ENCODE results near the gene BCL6.
A peak's percentile ranks its signal among the peaks of the same experiment; 100 is the strongest.
"Not testable (repeated sequence)": the region's sequence is repeated elsewhere in the genome, so short reads cannot be mapped to it uniquely, and the experiment has no call there.

Gene BCL6

DNA sequence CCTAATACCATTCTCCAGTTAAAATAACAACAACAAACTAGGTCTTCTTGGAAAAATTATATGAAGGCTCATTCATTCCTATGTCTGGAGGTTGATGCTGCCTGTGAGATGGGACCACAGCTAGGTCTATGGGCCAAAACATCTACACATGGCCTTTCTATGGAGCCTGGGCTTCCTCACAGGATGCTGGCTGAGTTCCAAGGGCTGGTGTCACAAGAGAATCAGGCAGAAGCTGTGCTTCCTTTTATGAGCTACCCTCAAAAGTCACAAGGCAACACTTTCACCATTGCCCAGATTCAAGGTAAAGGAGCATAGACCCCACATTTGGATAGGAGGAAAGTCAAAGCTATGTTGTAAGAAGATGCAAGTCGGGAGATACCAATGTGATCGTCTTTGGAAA, 38.3 kb downstream of the BCL6 start:
- no peak for DNase-seq

DNA sequence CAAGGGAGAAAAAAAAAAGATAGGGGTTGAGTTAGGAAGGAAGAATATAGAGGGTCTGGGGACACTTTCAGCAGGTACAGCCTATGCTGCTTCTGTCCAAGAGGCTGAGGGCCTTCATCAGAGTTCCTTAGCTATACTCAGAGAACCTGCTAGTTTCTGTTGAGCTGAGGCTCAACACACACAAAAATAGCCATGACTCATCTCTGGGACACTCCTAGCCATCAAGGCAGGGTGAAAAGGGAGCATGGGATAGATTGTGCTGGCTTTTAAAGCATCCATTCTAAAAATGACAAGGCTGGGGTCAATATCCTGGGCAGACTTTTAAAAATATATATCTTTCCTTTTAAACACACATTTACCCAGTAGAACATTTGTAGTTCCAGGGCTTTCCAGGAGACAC, 40.1 kb downstream of the BCL6 start:
- DNase-seq, result no peak

DNA sequence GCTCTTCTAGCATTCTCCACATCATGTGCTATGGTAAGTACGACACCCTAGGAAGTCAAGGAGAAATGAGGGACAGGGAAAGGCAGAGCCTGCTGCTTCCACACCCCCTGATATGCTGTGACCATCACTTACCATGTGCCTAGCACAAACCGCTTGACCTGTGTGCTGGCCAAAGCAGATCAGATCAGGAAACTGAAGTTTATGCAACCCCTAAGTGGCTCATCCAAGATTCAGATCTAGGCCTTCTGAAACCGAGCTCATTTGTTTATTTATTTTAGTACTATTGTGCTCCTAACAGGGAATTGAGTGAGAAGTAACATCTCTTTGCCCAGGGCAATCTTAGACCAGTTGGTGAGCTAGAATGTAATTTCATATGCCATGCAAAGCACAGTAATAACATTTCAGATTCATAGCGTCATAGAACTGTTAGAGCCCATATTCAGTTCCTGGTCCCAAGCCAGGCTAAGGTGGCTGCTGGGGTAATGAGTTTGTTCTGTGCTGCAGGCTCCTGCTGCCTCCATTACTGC, 42.7 kb downstream of the BCL6 start, which contains the start of gene RTP2:
Gene RTP2 (minus strand): TSS at position 51 of the 527 bp plus-strand sequence. CDS start 429 bp downstream, outside the sequence.
- DNase-seq, result no peak

DNA sequence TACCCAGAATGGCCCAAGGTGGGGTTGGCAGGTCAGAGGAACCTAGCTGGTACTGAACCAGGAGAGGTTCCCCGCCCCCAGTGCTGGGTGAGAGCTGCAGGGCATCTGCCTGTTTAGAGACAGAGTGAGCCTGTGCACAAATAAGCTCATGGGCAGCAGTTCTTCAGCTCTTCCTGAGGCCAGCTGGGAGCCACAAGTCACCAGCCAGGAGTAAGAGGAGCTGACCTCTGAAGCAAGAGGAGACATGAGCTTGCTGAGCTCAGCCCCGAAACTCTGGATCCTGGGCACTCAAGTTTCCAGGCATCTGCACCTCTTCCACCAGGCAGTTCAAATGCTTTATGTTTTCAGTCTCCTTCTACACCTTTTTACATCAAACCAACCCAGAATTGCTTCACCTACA, 45.0 kb downstream of the BCL6 start:
- no peak for DNase-seq

DNA sequence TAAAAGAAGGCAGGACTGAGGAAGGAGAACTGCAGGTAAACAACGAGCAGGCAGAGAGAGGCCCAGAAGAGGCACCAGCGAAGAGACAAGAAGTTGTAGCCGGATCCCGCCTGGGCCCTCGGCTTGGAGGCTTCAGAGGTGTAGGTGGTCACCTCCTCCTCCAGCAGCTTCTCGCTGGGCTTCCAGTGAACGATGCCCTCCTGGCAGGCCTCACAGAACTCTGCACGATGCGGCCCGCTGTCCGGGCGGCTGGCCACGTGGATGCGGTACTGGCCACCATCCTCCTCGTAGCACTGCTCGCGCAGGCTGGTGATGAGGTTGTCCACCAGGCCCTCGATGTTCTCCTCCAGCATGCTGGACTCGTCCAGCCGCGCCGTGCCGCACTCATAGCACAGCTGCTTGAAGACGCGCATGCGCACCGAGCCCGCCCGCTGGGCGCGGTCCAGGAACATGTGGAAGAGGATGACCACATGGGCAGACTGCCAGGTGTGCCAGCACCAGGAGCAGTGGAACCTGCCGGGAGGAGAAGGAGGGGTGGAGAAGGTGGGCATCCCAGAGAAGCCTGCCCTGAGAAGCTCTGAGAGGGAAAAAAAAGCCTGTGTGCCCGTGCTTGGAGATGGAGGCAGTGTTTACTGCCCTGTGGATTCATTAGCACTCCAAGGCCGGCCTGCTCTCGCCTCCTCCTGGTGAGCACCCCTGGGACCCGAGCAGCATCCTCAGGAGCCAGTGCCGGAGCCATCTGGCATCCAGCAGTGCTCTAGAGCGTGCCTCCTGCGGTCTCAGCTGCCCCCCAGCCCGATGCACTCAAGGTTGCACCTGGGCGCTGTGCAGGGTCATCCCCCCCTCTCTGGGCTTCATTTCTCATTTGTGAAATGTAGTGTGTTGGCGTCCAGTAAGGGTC, 46.5 kb downstream of the BCL6 start:
- no peak for DNase-seq

DNA sequence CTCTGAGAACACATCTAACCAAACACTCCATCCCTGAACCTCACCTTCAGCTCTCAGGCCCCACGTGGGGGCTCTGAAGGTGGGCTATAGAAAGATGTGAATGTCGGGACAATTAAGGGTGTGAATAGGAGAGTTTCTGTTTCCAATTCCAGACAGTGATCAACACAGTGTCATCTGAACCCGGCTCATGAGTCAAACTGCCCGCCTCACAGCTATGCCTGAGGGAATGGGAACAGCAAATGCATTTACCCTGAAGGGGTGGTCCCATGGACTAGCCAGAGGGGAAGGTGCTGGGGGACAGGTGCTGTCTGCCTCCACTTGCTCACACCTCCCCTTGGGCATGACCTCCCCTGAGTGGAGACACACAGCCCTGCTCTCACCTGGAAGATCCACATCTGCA, 49.2 kb downstream of the BCL6 start:
- no peak for DNase-seq

DNA sequence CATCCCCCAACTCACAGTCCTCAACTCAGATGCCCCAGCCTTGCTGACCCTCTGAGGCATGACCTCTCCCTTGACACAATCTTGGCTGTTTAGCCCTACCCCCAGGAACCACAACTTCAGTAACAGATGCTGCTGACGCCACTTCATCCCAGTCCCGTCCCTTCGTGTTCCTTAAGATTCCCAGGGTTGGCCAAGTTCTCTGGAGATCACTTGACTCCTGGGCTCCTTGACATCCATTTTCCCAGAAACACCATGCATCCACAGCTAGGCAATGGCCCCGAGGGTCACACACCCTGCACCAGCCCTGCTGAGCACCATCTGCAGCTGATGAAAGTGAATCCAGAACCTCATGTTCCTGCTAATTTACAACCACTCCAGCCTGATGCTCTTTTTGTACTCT, 49.8 kb downstream of the BCL6 start:
- DNase-seq, result no peak

DNA sequence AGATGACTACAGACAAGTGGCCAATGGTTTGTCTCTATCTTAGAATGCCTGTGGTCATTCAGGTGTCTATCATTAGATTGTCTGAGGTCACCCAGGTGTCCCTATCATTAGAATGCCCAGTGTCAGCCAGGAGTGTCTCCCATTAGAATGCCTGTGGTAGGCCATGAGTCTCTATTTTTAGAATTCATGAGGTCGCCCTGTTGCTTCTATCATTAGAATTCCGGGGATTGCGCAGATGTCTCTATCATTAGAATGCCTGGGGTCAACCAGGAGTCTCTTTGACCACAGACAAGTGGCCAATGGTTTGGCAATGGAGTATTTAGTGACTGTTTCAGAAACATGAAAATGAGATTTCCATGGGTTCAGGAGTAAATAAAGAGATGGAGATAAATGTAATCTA, 50.5 kb downstream of the BCL6 start:
- DNase-seq, result no peak

DNA sequence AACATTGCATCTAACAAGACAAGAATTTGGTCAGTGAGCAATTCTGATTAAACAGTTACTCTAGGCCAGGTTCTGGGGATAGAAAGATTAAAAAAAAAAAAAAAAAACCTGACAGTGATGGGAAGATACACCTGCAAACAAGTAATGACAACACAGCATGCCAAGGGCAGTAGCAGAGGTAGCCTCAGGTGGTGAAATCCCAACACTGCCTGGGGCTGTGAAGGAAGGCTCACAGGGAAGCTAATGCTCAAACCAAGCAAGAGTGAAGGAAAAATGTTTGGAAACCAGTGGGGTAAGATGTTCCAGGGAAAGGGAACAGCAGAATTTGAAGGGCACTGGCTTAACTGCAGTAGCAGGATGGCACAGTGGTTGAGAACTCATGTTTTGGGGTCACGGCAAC, 51.8 kb downstream of the BCL6 start:
- no peak for DNase-seq

DNA sequence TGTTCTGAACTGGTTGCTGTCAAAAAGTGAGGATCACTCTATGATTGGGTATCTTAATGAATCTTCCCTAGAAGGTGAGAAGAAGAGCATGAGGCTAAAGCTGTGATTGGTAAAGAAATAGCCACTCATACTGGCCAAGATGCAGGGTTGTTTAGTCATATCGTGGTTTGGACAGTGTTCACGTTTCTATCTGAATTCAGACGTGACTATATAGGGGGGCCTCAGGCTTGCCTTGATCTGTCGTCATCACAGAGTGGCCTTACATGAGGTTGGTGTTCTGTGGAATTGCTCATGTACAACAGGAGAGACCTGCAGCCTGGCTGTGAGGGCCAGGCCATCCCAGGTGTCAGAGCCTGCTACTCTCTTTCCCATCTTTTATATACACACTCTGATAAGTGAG, 55.3 kb downstream of the BCL6 start:
- DNase-seq, result no peak

DNA sequence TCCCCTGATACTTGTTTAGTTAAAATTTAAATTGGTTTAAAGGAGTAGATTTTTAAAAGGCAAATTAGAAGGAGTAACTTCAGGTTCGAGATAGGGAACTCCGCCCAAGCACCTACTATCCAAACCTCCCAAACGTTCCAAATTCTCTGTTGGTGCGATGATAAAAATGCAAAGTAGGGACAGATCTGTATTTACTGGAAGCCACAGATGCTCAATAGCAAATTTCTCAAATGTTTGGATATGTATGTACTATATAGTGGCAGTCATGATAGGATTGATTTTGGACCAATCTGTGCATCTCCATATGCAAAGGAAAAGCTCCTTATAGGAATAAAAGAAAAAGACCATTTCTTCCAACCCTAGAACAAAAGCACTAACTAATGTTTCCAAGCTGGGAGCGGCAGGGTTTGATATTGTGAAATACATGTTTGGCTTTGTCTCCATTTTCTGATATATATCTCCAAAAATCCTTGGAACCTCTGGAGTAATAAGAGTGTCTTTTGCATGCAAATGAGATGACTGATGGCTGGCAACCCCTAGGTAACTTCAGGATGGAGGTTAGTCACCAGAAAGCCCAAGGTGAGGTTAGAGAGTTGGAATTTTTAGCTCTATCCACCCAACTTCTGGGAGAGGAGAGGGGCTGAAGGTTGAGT, 58.5 kb downstream of the BCL6 start:
- no peak for DNase-seq

DNA sequence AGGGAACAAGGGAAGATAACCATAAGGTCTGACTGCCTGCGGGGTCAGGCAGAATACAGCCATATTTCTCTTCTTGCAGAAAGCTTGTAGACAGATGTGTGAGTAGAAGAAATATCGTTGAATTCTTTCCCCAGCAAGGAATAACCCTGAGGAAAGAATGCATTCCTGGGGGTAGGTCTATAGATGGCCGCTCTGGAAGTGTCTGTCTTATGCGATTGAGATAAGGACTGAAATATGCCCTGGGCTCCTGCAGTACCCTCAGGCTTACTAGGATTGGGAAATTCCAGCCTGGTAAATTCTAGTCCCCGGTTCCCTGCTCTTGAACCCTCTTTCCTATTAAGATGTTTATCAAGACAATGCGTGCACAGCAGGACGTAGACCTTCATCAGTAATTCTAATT, 59.3 kb downstream of the BCL6 start:
- no peak for DNase-seq

DNA sequence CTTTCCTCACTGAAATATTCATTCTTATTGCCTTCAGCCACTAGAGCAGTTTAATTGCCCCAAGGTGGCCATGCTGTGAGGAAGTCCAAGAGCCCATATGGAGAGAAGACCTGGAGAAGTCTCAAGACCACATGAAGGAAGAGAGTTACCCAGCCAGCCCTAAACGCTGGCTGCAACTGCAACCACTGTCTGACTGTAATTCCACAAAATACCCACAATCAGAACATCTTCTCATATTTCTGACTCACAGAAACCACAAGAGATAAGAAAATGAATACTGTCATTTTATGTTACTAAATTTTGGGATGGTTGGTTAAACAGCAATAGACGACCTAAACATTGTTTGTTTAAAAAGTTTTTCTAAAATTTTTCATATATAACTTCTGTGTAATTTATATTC, 60.4 kb downstream of the BCL6 start:
- DNase-seq, result peak; percentile 47

DNA sequence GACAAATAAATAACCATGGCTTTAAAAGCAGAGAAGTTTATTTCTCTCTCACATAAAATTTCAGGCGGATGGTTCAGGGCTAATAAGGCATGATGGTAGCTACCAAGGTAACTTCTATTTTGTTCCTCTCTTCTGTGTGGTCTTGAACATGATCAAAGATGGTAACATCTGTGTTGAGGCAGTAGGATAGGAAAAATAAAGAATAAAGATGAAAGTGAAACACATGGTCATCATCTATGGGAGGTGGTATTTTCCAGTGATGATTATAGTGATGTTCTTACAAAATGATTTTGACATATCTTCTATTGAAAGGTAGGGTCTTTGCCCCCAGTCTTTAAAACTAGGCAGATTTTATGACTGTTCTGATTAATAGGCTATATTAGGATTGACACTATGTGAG, 60.8 kb downstream of the BCL6 start:
- DNase-seq, result no peak

DNA sequence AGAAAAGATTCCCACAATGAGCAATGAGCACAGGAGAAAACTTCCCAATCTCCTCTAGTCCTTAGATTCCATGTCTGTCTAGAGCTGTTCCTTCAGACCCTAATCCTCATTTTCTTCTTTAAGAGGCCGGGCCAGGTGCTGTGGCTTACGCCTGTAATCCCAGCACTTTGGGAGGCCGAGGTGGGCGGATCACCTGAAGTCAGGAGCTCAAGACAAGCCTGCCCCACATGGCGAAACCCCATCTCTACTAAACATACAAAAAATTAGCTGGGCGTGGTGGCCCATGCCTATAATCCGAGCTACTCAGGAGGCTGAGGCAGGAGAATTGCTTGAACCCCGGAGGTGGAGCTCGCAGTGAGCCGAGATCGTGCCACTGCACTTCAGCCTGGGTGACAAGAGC, 63.5 kb downstream of the BCL6 start:
- DNase-seq, result not testable (repeated sequence)

DNA sequence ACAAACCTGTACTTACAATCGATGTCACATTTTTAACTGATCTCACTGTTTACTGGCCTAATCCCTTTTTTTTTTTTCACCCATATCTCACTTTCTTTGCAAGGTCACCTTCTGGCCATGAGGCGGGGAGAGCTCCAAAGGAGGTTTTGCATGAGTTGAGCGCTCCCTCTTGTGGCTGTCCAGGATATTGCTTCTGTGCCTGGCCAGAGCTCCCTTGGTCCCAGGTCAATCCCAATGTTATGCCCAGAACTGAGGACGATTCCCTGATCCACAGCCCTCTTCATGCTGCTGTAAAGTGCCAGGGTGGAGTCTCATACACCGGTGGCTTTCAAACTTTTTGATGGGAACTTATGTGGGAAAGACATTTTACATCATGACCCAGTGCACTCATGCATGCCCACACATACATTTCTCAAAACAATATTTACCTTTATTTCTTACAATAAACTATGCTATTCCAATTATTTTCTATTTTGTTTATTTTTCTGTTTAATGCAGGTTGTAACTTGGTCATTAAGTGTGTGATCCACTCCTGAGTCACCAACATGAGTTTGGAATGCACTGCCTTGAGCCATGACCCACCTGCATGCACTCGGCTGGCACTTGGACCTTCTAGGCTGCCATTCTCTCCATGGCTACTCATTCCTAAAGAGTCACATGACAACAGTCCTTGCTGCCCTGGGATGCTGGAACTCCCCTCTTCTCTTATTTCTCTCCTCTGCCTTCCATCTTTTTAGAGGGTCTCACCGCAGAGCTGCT, 65.5 kb downstream of the BCL6 start:
- DNase-seq, result peak; percentile 76

DNA sequence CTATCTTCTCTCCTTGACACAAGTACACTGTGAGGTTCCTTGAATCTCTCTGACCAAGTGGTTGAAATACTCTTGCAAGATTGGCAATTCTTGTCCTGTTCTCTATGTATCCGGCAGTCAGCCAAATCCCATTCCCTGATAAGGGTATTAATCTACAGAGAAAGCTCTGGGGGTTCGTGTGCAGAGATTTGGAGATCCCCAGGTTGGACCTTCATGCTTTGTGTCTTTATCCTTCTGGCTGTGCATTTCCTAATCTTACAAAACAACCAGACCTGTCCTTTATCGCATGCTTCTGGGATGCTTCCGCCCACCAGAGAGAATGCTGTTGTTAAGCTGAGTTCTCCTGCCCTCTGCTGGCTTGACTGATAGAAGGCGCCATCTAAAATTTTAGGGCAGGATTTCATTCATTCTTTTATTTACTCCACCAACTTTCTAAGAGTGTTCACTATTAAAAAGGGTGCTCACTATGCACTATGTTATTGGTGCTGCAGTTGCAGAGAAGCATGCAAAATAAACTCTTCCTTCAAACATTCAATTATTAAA, 66.5 kb downstream of the BCL6 start:
- DNase-seq, result peak; percentile 78

DNA sequence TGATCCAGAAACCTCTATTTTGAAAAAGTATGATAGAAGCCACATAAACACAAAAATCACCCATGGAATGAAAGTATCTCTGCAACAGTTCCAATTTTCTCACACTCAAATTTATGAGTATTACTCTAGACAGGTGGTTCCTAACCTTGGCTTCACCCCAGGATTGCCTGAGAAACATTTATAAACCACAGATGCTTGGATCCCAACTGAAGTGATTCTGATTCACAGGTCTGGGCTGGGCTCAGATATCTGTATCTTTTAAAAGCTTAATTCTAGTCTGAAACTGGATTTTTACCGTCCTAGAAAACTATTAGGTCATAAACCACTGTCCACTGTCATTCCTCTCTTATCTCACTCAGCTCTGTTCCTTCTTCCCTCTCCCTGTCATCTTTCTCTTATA, 67.7 kb downstream of the BCL6 start:
- DNase-seq, result peak; percentile 28

DNA sequence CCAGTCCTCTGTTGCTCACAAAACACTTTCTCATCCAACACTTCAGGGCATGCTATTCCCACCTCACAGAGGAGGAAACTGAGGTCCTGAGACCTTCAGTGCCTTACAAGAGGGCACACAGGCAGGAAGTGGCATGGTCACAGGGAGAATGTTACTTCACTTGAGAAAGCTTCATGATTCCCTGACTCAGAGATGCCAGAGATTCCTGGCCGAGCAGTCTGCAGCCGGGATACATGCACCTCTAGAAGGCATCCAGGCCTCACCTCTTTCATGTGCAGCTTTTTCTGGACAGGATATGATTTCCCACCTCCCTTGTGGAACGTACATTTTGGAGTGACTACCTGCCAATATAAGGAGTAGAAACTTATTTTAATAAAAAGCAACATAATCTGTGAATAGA, 72.3 kb downstream of the BCL6 start:
- DNase-seq, result no peak

Measured in OCI-M1 (cell line).